Measurements from ENCODE around the gene PLTP. TPM values are rescaled to one million over a fixed set of nuclear protein-coding genes. Genes with fewer than 3 reads are reported as not detected.

The PLTP gene
- total RNA-seq, 1 experiment from 2014 or later = 4.7 TPM

GRCh38 chr20:45850238-45850637 lies 61.7 kb downstream of the PLTP start:
- no peak overlapping the region for H3K4me2 ChIP-seq (ENCODE audit: low read length)
- DNase-seq (ENCODE audit: low read depth, low spot score) (no peak), ATAC-seq (no peak)
- H2AFZ ChIP-seq (ENCODE audit: low read depth, low read length, poor library complexity, severe bottlenecking) = no peak overlapping the region
- H3K79me2 ChIP-seq (ENCODE audit: insufficient read depth, low read length) = no peaks in the 10 kb centered on the region
- CTCF ChIA-PET = no interaction called here
- BruUV-seq (replicated peaks) = no TSS peak
- H3K4me3 ChIP-seq (replicated peaks in 1 of 2; ENCODE audit: low read depth in 1 of 2, low read length in 2 of 2) = no peak overlapping the region
- H3K9me2 ChIP-seq (ENCODE audit: insufficient read depth) = no peaks in the 10 kb centered on the region
- no peak overlapping the region for H3K9ac ChIP-seq (ENCODE audit: low read length)
- H3K36me3 ChIP-seq (ENCODE audit: control insufficient read depth in 1 of 2, insufficient read depth in 2 of 2, low read length in 2 of 2) = peaks cover 0 to 2% of the 10 kb centered on the region in 2 experiments; a peak in 2 of 4 replicates
- no peak overlapping the region for H3K27ac ChIP-seq (ENCODE audit: low read depth, low read length)
- H3K9me3 ChIP-seq (ENCODE audit: control insufficient read depth in 1 of 2, insufficient read depth in 1 of 2, low read depth in 1 of 2, low read length in 2 of 2) = no peaks in the 10 kb centered on the region
- no peaks in the 10 kb centered on the region for H4K20me1 ChIP-seq (ENCODE audit: insufficient read depth)
- TF ChIP-seq EZH2phosphoT487 (IDR thresholded peaks at IDR 0.05; ENCODE audit: borderline replicate concordance) (no peak), ELF1 (IDR thresholded peaks at IDR 0.05; ENCODE audit: borderline replicate concordance, low read depth) (no peak), MAX (IDR thresholded peaks at IDR 0.05) (no peak), TCF7L2 (IDR thresholded peaks at IDR 0.05; ENCODE audit: borderline replicate concordance, extremely low read depth, insufficient read depth, insufficient read length) (no peak), REST (IDR thresholded peaks at IDR 0.05; ENCODE audit: low read depth) (no peak), CEBPB (IDR thresholded peaks at IDR 0.05; ENCODE audit: low read depth) (no peak), SP1 (IDR thresholded peaks at IDR 0.05; ENCODE audit: low read depth) (no peak), ATF3 (IDR thresholded peaks at IDR 0.05) (no peak), YY1 (IDR thresholded peaks at IDR 0.05; ENCODE audit: extremely low read depth, insufficient replicate concordance, low read depth, low read length) (no peak), CBX3 (IDR thresholded peaks at IDR 0.05; ENCODE audit: low read depth) (no peak), FOSL1 (IDR thresholded peaks at IDR 0.05; ENCODE audit: low read depth) (no peak), POLR2AphosphoS5 (IDR thresholded peaks at IDR 0.05; ENCODE audit: low read depth, low read length) (no peak), ZFX (IDR thresholded peaks at IDR 0.05) (no peak), SRF (IDR thresholded peaks at IDR 0.05; ENCODE audit: low read depth) (no peak), SIN3A (IDR thresholded peaks at IDR 0.05; ENCODE audit: low read depth) (no peak), POLR2A (IDR thresholded peaks at IDR 0.05; ENCODE audit: borderline replicate concordance, extremely low read depth, insufficient read depth, insufficient read length) (no peak), CTCF (IDR thresholded peaks at IDR 0.05 in 2 of 3, conservative IDR thresholded peaks at IDR 0.05 in 1 of 3; ENCODE audit: borderline replicate concordance in 1 of 3, insufficient read depth in 1 of 3, low read depth in 2 of 3, low read length in 2 of 3) (no peak), ZBTB33 (IDR thresholded peaks at IDR 0.05; ENCODE audit: extremely low read depth, insufficient replicate concordance, low read length) (no peak)
- intact Hi-C loops (cut with micrococcal nuclease) = no loop called here
- H3K4me1 ChIP-seq (ENCODE audit: control insufficient read depth in 1 of 2, insufficient read depth in 2 of 2, low read length in 2 of 2) = no peaks in the 10 kb centered on the region
- RAD21 ChIA-PET (ENCODE audit: low non-redundant PET in 1 of 2, low total read pairs in 2 of 2, uncharacterized antibody in 2 of 2, unreplicated experiment in 2 of 2) = no interaction called here
- H3K27me3 ChIP-seq (ENCODE audit: insufficient read depth, low read length) = no peaks in the 10 kb centered on the region
- POLR2A ChIA-PET = no interaction called here

Data from HCT116 (cell line).